GM18511 (cell line): ENCODE results near the gene GLO1.

Experiments
- ATAC-seq: cut with Tn5 transposase; IDR thresholded peaks from one replicate; pipeline ENCODE4 v1.9.1; 2021; ENCODE audit warnings: mild to moderate bottlenecking, moderate library complexity; ENCODE audit not compliant: unreplicated experiment

Gene GLO1

GRCh38 chr6:38702558-38703397 lies at the start of gene GLO1:
Gene GLO1 (minus strand): TSS chr6:38703145. CDS start chr6:38703054, 91 bp downstream.
- ATAC-seq = peak; percentile 100

DNA sequence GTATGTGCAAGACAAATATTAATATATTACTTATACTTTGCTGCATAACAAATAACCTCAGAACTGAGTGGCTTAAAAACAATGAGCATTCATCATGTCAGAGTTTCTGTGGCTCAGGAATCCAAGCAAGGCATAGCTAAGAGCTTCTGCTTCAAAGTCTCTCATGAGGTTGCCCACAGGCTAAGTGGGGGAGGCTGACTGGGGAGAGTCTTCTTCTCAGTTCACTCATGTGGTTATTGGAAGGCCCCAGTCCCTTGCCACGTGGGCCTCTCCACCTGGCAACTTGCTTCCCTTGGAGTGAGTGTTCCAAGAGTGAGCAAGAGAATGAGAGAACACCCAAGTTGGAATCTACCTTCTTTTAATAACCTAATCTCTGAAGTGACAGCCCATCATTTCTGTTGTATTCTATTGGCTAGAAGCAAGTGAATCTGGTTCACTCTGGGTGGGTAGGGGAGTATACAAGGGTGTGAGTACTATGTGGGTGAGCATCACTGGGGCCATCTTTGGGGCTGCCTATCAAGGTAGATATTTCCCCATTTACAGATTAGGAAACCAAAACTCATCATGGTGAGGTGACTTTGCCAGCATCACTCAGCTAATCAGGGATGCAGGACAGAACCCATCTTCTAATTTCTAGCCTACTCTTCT lies 48.1 kb upstream of the GLO1 start:
- no peak for ATAC-seq

GRCh38 chr6:38749473-38749872 lies 46.5 kb upstream of the GLO1 start:
- ATAC-seq = no peak

DNA sequence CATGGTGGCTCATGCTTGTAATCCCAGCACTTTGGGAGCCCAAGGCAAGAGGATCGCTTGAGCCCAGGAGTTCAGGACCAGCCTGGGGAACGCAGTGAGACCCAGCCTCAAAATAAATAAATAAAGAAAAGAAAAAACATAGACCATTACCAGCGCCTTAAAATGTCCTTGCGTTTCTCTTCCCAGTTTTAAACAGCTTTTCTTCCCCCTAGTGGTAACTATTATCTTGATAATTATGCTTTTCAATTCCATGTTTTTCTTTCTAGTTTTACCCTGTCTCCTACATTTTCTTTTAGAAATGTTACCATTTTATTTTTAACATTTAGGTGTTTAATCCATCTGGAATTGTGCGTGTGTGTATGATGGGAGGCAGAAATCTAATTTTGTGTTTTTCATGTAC lies 36.6 kb upstream of the GLO1 start:
- ATAC-seq = no peak

GRCh38 chr6:38738261-38738660 lies 35.3 kb upstream of the GLO1 start:
- ATAC-seq = no peak

- ATAC-seq = no peak
These were observed 34.0 kb upstream of the GLO1 start for GRCh38 chr6:38736951-38737350.

DNA sequence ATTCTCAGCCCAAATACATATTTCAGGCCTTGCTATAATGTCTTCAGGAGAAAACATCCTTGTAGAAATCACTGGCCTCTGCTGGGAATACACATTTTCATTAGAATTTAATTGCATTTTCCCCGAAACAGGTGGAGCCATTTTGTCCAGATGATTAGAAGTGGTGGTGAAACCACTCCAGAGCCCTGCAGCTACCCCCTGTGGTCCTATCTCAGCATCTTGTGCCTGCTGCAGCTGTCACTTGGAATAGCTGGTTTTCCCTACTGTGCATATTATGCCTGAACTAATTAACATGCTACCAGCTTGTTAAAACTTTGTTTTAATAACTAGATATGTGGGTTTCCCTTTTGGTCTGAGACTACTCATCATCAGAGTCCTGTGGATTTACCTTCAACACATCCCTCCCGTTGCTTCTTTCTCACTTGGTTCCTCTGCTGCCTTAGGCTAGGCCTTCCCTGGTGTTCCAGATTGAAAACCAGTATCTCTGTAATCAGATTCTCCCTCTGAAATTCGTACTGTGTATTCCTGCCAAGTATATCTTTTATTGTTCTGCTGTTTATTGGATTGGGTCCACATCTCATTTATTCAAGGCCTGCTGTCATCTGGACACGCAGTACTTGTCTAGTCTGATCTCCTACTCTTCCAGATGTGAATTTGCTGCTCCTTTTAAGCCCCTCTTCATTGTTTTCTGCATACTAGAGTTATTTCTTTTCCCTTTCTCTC lies 27.4 kb upstream of the GLO1 start:
- no peak for ATAC-seq

- ATAC-seq = no peak
These were observed 25.3 kb upstream of the GLO1 start for GRCh38 chr6:38728203-38728602.

- no peak for ATAC-seq
These were observed 22.7 kb upstream of the GLO1 start for GRCh38 chr6:38725414-38726183.

GRCh38 chr6:38724343-38724742 lies 21.4 kb upstream of the GLO1 start:
- no peak for ATAC-seq

DNA sequence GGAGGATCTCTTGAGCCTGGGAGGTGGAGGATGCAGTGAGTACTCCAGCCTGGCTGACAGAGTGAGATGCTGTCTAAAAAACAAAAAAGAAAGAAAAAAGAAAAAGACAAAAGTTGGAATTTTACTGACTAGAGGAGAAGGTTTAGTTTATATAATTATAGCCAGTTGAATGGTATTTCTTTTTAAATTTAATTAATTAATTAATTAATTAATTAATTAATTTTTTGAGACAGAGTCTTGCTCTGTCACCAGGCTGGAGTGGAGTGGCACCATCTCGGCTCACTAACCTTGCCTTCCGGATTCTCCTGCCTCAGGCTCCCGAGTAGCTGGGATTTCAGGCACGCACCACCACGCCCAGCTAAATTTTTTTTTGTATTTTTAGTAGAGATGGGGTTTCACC lies 20.8 kb upstream of the GLO1 start:
- ATAC-seq = no peak

GRCh38 chr6:38722727-38723334 lies 19.9 kb upstream of the GLO1 start:
- ATAC-seq = no peak

DNA sequence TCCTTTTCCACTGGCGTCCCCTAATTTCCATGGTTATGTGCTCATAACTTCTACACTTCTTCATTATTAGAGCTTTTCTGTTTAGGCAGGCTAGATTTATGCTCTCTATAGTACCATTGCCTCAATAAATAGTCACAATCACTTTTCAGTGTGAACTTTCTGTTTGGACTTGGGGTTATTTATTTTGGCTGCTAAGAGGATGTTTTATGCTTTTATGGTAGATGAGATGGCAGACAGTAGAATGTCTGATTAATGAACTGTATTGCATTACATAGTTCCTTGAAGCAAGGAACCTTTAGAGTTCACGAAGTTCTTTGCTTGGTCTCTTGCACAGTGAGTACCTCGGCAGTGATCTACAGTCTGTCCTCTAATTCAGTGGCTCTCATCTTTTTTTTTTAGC lies 19.1 kb upstream of the GLO1 start:
- ATAC-seq = no peak

- ATAC-seq = no peak
These were observed 17.4 kb upstream of the GLO1 start for GRCh38 chr6:38720295-38720694.

DNA sequence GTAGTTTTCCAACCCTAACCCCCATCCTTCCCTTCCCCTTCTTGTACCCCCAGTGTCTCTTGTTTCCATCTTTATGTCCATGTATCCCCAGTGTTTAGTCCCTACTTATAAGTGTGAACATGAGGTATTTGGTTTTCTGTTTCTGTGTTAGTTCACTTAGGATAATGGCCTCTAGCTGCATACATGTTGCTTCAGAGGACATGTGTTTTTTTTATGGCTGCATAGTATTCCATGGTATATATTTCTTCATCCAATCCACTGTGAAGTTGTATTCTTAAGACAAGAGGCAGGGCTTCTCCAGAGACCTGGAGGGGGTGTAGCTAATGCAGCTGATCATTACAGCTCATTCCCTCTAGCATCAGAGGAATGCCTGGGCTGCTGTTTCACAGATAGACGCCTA lies 16.4 kb upstream of the GLO1 start:
- no peak for ATAC-seq

DNA sequence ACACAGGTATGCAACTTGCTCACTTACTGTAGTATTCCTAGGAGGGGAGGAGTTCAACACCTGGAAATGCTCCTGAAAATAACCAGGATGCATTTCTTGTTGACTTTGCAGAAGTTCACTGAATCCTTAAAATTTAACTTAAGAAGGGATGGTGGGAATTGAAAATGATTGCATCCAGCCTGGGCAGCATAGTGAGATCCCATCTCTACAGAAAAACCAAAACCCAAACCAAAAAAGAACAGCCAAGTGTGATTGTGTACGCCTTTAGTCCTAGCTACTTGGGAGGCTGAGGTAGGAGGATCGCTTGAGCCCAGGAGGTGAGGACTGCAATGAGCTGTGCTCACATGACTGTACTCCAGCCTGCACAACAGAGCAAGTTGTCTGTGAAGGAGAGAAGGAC lies 13.9 kb upstream of the GLO1 start:
- no peak for ATAC-seq

GRCh38 chr6:38715016-38715689 lies 12.2 kb upstream of the GLO1 start, which contains the start of gene DNAH8:
Gene DNAH8 (plus strand): TSS chr6:38715311. CDS start chr6:38722810, 7,499 bp downstream.
- no peak for ATAC-seq

GRCh38 chr6:38714239-38715015 lies 11.5 kb upstream of the GLO1 start:
- ATAC-seq = no peak

- no peak for ATAC-seq
These were observed 10.9 kb upstream of the GLO1 start for GRCh38 chr6:38713812-38714211.
